K562 (cell line): Measurements from ENCODE around the gene RAB25. TPM values are rescaled to one million over a fixed set of nuclear protein-coding genes. Genes with fewer than 3 reads are reported as not detected.
A peak's percentile ranks its signal among the peaks of the same experiment; 100 is the strongest.

Source experiments
- CC2D1A ChIP-seq: fragments of 450-650 bp; IDR thresholded peaks from 2 replicates; pipeline ENCODE4 v1.6.1; 2017; ENCODE audit warnings: mild to moderate bottlenecking
- E2F8 ChIP-seq: fragments of 450-650 bp; IDR thresholded peaks from 2 replicates; pipeline ENCODE4 v1.7.1; 2018; ENCODE audit warnings: mild to moderate bottlenecking, low read depth; ENCODE audit not compliant: partially characterized antibody
- FOXK2 ChIP-seq, 2 experiments: fragments of 450-650 bp; IDR thresholded peaks in 1 of 2; conservative IDR thresholded peaks in 1 of 2; 2 replicates each; pipeline ENCODE4 v1.6.1; 2016; ENCODE audit warnings: low read depth in 2 of 2, mild to moderate bottlenecking in 1 of 2
- GABPB1 ChIP-seq: sonication (generic); formaldehyde crosslinking; IDR thresholded peaks from 2 replicates; pipeline ENCODE4 v1.8.0; 2022; ENCODE audit warnings: mild to moderate bottlenecking, missing genetic modification reagents
- GABPB2 ChIP-seq: fragments of 250-450 bp; sonication (Bioruptor Pico); conservative IDR thresholded peaks from 2 replicates; pipeline ENCODE4 v1.5.1; 2021; ENCODE audit warnings: mild to moderate bottlenecking
- KDM2B ChIP-seq: fragments of 250-450 bp; sonication (Bioruptor Pico); IDR thresholded peaks from 2 replicates; pipeline ENCODE4 v1.8.0; 2021; ENCODE audit warnings: mild to moderate bottlenecking, moderate library complexity
- MEF2D ChIP-seq: conservative IDR thresholded peaks from 2 replicates; pipeline ENCODE4 v1.6.1; 2016; ENCODE audit warnings: low read depth, missing genetic modification characterization, missing compliant biosample characterization
- NFE2 ChIP-seq: IDR thresholded peaks from 2 replicates; pipeline ENCODE4 v1.6.1; 2014; ENCODE audit warnings: antibody characterized with exemption, low read depth
- NR4A1 ChIP-seq, 2 experiments: fragments of 250-450 bp in 1 of 2; fragments of 450-650 bp in 1 of 2; sonication (Bioruptor Pico) in 1 of 2; IDR thresholded peaks; 2 replicates each; pipeline versions ENCODE4 v1.4.0 to v1.6.1; 2016 to 2020; ENCODE audit warnings: mild to moderate bottlenecking in 2 of 2, missing compliant biosample characterization in 1 of 2, missing genetic modification characterization in 1 of 2, moderate library complexity in 1 of 2
- SIN3B ChIP-seq: fragments of 450-650 bp; IDR thresholded peaks from 2 replicates; pipeline ENCODE4 v1.6.1; 2017; ENCODE audit warnings: low read depth, mild to moderate bottlenecking, moderate library complexity
- U2AF2 ChIP-seq: fragments of 200-400 bp; formaldehyde crosslinking; optimal IDR thresholded peaks from 2 replicates; pipeline ENCODE3; 2017; ENCODE audit warnings: low read depth, mild to moderate bottlenecking, low read length
- ZNF174 ChIP-seq: fragments of 250-450 bp; sonication (Bioruptor Pico); IDR thresholded peaks from 2 replicates; pipeline ENCODE4 v1.4.0; 2020; ENCODE audit warnings: mild to moderate bottlenecking
- ZNF354B ChIP-seq: fragments of 250-450 bp; sonication (Bioruptor Pico); IDR thresholded peaks from 2 replicates; pipeline ENCODE4 v1.4.0; 2020
- ZNF41 ChIP-seq: fragments of 250-450 bp; sonication (Bioruptor Pico); conservative IDR thresholded peaks from 2 replicates; pipeline ENCODE4 v1.4.0; 2020; ENCODE audit warnings: mild to moderate bottlenecking
- polyA plus RNA-seq, 8 experiments: library from polyadenylated mRNA; depleted of rRNA in 4 of 8; stranded (reverse) in 5 of 8; unstranded in 3 of 8; fragments of >200 nt; fragmentation: Nextera tagmentation in 2 of 8; fragmentation: Illumina TruSeq in 1 of 8; extraction: Ambion mirVana in 2 of 8; extraction: Trizol in 1 of 8; gene quantifications; 2 replicates each; pipeline versions ENCODE4 v1.2.1 to v1.2.3, GENCODE V29; 2011 to 2014; ENCODE audit warnings: inconsistent platforms in 1 of 8, missing spikeins in 1 of 8
- total RNA-seq, 7 experiments: library from RNA; depleted of rRNA in 6 of 7; stranded (reverse); fragments of >200 nt in 6 of 7; fragmentation: Illumina TruSeq in 2 of 7; extraction: Trizol in 2 of 7; gene quantifications; 2 replicates each; pipeline versions ENCODE4 v1.2.1 to v1.2.3, GENCODE V29; 2011 to 2021; ENCODE audit warnings: low replicate concordance in 1 of 7
- TF ChIP-seq, protein P1 (sequence below): fragments of 450-650 bp; IDR thresholded peaks from 2 replicates; pipeline ENCODE4 v1.6.1; 2017; ENCODE audit warnings: antibody characterized with exemption, mild to moderate bottlenecking
- TF ChIP-seq, protein P2 (sequence below), 2 experiments: fragments of 450-650 bp; IDR thresholded peaks; 2 replicates each; pipeline ENCODE4 v1.6.1; 2018; ENCODE audit warnings: mild to moderate bottlenecking in 2 of 2, low read depth in 1 of 2; ENCODE audit not compliant: partially characterized antibody in 2 of 2

RAB25 gene
- total and polyA plus RNA-seq, 9 of the 15 experiments (the other 6 are each of a cell fraction or from before 2014, with no cell fraction given): 0.10 to 0.27 (median 0.13) TPM; not detected in 6

DNA sequence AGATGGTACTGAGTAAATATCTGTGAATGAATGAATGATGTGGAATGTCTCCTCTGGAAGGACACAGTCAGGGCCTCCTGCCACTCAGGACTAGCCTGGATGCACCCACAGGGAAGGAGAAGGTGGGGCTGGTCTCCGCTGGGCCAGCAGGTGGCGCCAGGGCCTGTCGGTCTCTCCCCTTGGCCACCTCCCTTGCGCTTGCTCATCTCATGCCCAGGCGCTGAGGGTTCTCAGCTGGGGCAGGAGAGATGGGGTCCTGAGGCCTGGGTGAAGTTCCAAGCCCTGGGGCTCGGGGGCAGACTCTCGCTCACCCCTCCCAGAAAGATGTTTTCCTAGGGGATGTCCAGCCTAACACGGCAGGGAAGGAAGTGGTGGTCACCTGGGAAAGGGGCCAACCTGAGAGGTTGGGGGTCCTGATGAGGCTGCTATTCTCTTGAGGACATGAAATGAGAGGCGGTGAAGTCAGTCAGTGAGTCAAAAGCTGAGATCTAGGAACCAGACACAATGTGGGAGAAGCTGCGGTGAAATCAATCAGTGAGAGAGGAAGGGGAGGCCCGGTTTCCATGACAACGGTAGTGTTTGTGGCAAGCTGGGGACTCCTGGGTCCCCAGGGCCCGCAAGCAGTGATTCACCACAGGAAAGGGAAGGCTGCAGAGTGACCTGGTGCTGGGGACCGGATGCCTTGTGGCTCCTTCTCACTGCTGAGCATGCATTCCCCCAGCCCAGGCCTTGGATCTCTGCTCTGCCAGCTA, 35.9 kb downstream of the RAB25 start (continued):
- TF ChIP-seq GABPB2 (CRISPR knock-in tag) (no peak), FOXK2 (conservative IDR thresholded peaks at IDR 0.05 in 1 of 2, IDR thresholded peaks at IDR 0.05 in 1 of 2; ENCODE audit: low read depth in 2 of 2) (no peak), NR4A1 (CRISPR knock-in tag; IDR thresholded peaks at IDR 0.05) (no peak), NR4A1 (tag; IDR thresholded peaks at IDR 0.05) (no peak), ZNF354B (CRISPR knock-in tag) (no peak), MEF2D (tag) (no peak), U2AF2 (no peak), CC2D1A (peak; percentile 89), SIN3B (peak; percentile 39; the same call in 1 of the 2 replicates), E2F8 (no peak), NFE2 (peak; percentile 45; the same call in 1 of the 2 replicates), KDM2B (peak; percentile 25; the same call in 1 of the 2 replicates), GABPB1 (no peak), ZNF174 (CRISPR knock-in tag) (no peak), ZNF41 (CRISPR knock-in tag) (no peak)
- TF ChIP-seq, protein P1, sequence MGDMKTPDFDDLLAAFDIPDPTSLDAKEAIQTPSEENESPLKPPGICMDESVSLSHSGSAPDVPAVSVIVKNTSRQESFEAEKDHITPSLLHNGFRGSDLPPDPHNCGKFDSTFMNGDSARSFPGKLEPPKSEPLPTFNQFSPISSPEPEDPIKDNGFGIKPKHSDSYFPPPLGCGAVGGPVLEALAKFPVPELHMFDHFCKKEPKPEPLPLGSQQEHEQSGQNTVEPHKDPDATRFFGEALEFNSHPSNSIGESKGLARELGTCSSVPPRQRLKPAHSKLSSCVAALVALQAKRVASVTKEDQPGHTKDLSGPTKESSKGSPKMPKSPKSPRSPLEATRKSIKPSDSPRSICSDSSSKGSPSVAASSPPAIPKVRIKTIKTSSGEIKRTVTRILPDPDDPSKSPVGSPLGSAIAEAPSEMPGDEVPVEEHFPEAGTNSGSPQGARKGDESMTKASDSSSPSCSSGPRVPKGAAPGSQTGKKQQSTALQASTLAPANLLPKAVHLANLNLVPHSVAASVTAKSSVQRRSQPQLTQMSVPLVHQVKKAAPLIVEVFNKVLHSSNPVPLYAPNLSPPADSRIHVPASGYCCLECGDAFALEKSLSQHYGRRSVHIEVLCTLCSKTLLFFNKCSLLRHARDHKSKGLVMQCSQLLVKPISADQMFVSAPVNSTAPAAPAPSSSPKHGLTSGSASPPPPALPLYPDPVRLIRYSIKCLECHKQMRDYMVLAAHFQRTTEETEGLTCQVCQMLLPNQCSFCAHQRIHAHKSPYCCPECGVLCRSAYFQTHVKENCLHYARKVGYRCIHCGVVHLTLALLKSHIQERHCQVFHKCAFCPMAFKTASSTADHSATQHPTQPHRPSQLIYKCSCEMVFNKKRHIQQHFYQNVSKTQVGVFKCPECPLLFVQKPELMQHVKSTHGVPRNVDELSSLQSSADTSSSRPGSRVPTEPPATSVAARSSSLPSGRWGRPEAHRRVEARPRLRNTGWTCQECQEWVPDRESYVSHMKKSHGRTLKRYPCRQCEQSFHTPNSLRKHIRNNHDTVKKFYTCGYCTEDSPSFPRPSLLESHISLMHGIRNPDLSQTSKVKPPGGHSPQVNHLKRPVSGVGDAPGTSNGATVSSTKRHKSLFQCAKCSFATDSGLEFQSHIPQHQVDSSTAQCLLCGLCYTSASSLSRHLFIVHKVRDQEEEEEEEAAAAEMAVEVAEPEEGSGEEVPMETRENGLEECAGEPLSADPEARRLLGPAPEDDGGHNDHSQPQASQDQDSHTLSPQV: peak; percentile 50; the same call in 1 of the 2 replicates
- TF ChIP-seq, protein P2, sequence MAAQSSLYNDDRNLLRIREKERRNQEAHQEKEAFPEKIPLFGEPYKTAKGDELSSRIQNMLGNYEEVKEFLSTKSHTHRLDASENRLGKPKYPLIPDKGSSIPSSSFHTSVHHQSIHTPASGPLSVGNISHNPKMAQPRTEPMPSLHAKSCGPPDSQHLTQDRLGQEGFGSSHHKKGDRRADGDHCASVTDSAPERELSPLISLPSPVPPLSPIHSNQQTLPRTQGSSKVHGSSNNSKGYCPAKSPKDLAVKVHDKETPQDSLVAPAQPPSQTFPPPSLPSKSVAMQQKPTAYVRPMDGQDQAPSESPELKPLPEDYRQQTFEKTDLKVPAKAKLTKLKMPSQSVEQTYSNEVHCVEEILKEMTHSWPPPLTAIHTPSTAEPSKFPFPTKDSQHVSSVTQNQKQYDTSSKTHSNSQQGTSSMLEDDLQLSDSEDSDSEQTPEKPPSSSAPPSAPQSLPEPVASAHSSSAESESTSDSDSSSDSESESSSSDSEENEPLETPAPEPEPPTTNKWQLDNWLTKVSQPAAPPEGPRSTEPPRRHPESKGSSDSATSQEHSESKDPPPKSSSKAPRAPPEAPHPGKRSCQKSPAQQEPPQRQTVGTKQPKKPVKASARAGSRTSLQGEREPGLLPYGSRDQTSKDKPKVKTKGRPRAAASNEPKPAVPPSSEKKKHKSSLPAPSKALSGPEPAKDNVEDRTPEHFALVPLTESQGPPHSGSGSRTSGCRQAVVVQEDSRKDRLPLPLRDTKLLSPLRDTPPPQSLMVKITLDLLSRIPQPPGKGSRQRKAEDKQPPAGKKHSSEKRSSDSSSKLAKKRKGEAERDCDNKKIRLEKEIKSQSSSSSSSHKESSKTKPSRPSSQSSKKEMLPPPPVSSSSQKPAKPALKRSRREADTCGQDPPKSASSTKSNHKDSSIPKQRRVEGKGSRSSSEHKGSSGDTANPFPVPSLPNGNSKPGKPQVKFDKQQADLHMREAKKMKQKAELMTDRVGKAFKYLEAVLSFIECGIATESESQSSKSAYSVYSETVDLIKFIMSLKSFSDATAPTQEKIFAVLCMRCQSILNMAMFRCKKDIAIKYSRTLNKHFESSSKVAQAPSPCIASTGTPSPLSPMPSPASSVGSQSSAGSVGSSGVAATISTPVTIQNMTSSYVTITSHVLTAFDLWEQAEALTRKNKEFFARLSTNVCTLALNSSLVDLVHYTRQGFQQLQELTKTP (IDR thresholded peaks at IDR 0.05; ENCODE audit: low read depth in 1 of 2, partially characterized antibody in 2 of 2): no peak
